HG03135 (cell line): Measurements from ENCODE around the gene AMOT.

ENCODE experiments used
- ATAC-seq: cut with Tn5 transposase; IDR thresholded peaks from one replicate; pipeline ENCODE4 v1.9.1; 2021; ENCODE audit warnings: mild to moderate bottlenecking, moderate library complexity; ENCODE audit not compliant: unreplicated experiment

AMOT gene

GRCh38 chrX:112746812-112747595 is 93.6 kb downstream of the AMOT start:
- no peak for ATAC-seq

- no peak for ATAC-seq
These were observed 102.1 kb downstream of the AMOT start for GRCh38 chrX:112738347-112739033.

GRCh38 chrX:112736310-112736709 is 104.3 kb downstream of the AMOT start:
- ATAC-seq = no peak

GRCh38 chrX:112735147-112735546 is 105.5 kb downstream of the AMOT start:
- no peak for ATAC-seq

GRCh38 chrX:112734290-112734689 is 106.3 kb downstream of the AMOT start:
- ATAC-seq = no peak

- no peak for ATAC-seq
These were observed 108.8 kb downstream of the AMOT start for GRCh38 chrX:112731793-112732192.
